IMR-90 (cell line): Measurements from ENCODE around the gene MIER1. TPM values are rescaled to one million over a fixed set of nuclear protein-coding genes. Genes with fewer than 3 reads are reported as not detected.

Experiments
- ATAC-seq: fragments of 200-7000 bp; cut with Tn5 transposase; 2 replicates; pipeline ENCODE4 v1.9.1; 2020; ENCODE audit warnings: low read depth, mild to moderate bottlenecking, moderate library complexity
- BruUV-seq: library from RNA; stranded (reverse); fragments of 400-500 nt; replicated peaks from 2 replicates; lab custom pipeline; 2021; lab: Mats Ljungman, UMichigan
- CTCF ChIA-PET: fragments of 300-600 bp; formaldehyde crosslinking; extraction: SDS; loops from one replicate; lab custom pipeline; 2021; ENCODE audit warnings: antibody characterized with exemption; lab: Yijun Ruan, JAX
- POLR2A ChIA-PET: fragments of 300-600 bp; sonication (Branson Sonifier 250); formaldehyde crosslinking; loops from one replicate; lab custom pipeline; 2022; ENCODE audit warnings: antibody characterized with exemption; ENCODE audit not compliant: unreplicated experiment; lab: Charles Lee
- DNase-seq: peaks from one replicate; pipeline ENCODE4 v3.0.0; 2013
- H2AFZ ChIP-seq: replicated peaks from 2 replicates; pipeline ENCODE3; 2013; ENCODE audit warnings: low read length, mild to moderate bottlenecking; ENCODE audit not compliant: poor library complexity
- H2AK5ac ChIP-seq: 2 replicates; pipeline ENCODE4 v1.6.1; 2013; ENCODE audit warnings: low read depth, low read length, inconsistent platforms
- H2AK9ac ChIP-seq: replicated peaks from 2 replicates; pipeline ENCODE3; 2013; ENCODE audit warnings: mild to moderate bottlenecking, low read depth, low read length, moderate library complexity; ENCODE audit not compliant: poor library complexity
- H2BK120ac ChIP-seq: 2 replicates; pipeline ENCODE4 v1.6.1; 2013; ENCODE audit warnings: low read depth, low read length, inconsistent platforms
- H2BK15ac ChIP-seq: 3 replicates; pipeline ENCODE4 v1.6.1; 2013; ENCODE audit warnings: low read depth, low read length, inconsistent platforms
- H2BK20ac ChIP-seq: 2 replicates; pipeline ENCODE4 v1.6.1; 2013; ENCODE audit warnings: low read depth, mild to moderate bottlenecking, inconsistent platforms, low read length, moderate library complexity
- H2BK5ac ChIP-seq: 2 replicates; pipeline ENCODE4 v1.6.1; 2013; ENCODE audit warnings: mild to moderate bottlenecking, low read depth, low read length, inconsistent platforms; ENCODE audit not compliant: poor library complexity, severe bottlenecking
- H3K14ac ChIP-seq: replicated peaks from 2 replicates; pipeline ENCODE4 v1.6.1; 2013; ENCODE audit warnings: low read depth, low read length, inconsistent platforms
- H3K18ac ChIP-seq: 2 replicates; pipeline ENCODE4 v1.6.1; 2013; ENCODE audit warnings: low read depth, low read length, control low read depth
- H3K23ac ChIP-seq: 2 replicates; pipeline ENCODE4 v1.6.1; 2013; ENCODE audit warnings: low read depth, low read length, inconsistent platforms
- H3K27ac ChIP-seq: 2 replicates; pipeline ENCODE4 v1.5.1; 2013; ENCODE audit warnings: mild to moderate bottlenecking, control low read depth, low read length; ENCODE audit not compliant: insufficient read depth
- H3K27me3 ChIP-seq: 2 replicates; pipeline ENCODE4 v1.6.1; 2013; ENCODE audit warnings: low read length; ENCODE audit not compliant: control insufficient read depth, insufficient read depth
- H3K36me3 ChIP-seq: 2 replicates; pipeline ENCODE4 v1.6.1; 2013; ENCODE audit warnings: low read length, mixed read lengths; ENCODE audit not compliant: control insufficient read depth, insufficient read depth
- H3K4ac ChIP-seq: 2 replicates; pipeline ENCODE4 v1.6.1; 2013; ENCODE audit warnings: low read depth, low read length, inconsistent platforms
- H3K4me1 ChIP-seq: 2 replicates; pipeline ENCODE4 v1.6.1; 2013; ENCODE audit warnings: low read length, mixed read lengths; ENCODE audit not compliant: control insufficient read depth, insufficient read depth
- H3K4me2 ChIP-seq: 2 replicates; pipeline ENCODE4 v1.6.1; 2013; ENCODE audit warnings: low read depth, mild to moderate bottlenecking, control low read depth, low read length, moderate library complexity
- H3K4me3 ChIP-seq: 2 replicates; pipeline ENCODE4 v1.5.1; 2013; ENCODE audit warnings: low read depth, mild to moderate bottlenecking, control low read depth, low read length, moderate library complexity; ENCODE audit not compliant: insufficient read depth
- H3K56ac ChIP-seq: 2 replicates; pipeline ENCODE4 v1.6.1; 2013; ENCODE audit warnings: low read length, inconsistent platforms; ENCODE audit not compliant: insufficient read depth; ENCODE audit errors: extremely low read depth
- H3K79me1 ChIP-seq, 2 experiments: 2 replicates each; pipeline ENCODE4 v1.6.1; 2013; ENCODE audit warnings: low read length in 2 of 2, inconsistent platforms in 1 of 2, low read depth in 1 of 2
- H3K9ac ChIP-seq: 2 replicates; pipeline ENCODE4 v1.6.1; 2013; ENCODE audit warnings: low read depth, low read length, control low read depth
- H3K9me1 ChIP-seq: 2 replicates; pipeline ENCODE4 v1.6.1; 2013; ENCODE audit warnings: low read length, inconsistent platforms; ENCODE audit not compliant: insufficient read depth
- H3K9me3 ChIP-seq: 2 replicates; pipeline ENCODE4 v1.6.1; 2013; ENCODE audit warnings: low read length; ENCODE audit not compliant: control insufficient read depth, insufficient read depth
- H4K20me1 ChIP-seq: 2 replicates; pipeline ENCODE4 v1.6.1; 2013; ENCODE audit warnings: low read length, inconsistent platforms; ENCODE audit not compliant: insufficient read depth
- H4K5ac ChIP-seq: 2 replicates; pipeline ENCODE4 v1.6.1; 2013; ENCODE audit warnings: mild to moderate bottlenecking, low read depth, low read length, control low read depth
- H4K8ac ChIP-seq, 2 experiments: 2 replicates each; pipeline ENCODE4 v1.6.1; 2013; ENCODE audit warnings: low read depth in 2 of 2, low read length in 2 of 2, control low read depth in 1 of 2, inconsistent platforms in 1 of 2
- H4K91ac ChIP-seq: 2 replicates; pipeline ENCODE4 v1.6.1; 2013; ENCODE audit warnings: low read depth, low read length, inconsistent platforms; ENCODE audit not compliant: insufficient read depth
- RAD21 ChIP-seq: IDR thresholded peaks from 2 replicates; pipeline ENCODE4 v1.6.1; 2012; ENCODE audit warnings: low read length, improper control_type of control experiment
- RCOR1 ChIP-seq: IDR thresholded peaks from 2 replicates; pipeline ENCODE4 v1.6.1; 2012; ENCODE audit warnings: mild to moderate bottlenecking, low read length, improper control_type of control experiment; ENCODE audit not compliant: insufficient replicate concordance
- SMC3 ChIP-seq: fragments of 150-350 bp; IDR thresholded peaks from 2 replicates; pipeline ENCODE4 v1.6.1; 2016; ENCODE audit warnings: low read depth, mild to moderate bottlenecking, antibody characterized with exemption, low read length, moderate library complexity
- WGBS, 2 experiments: methylation state at CpG; one replicate each; pipeline versions ENCODE4 v1.1.5 to v1.1.7; 2013; ENCODE audit warnings: missing lambda C conversion rate in 2 of 2; ENCODE audit not compliant: insufficient read length in 1 of 2; ENCODE audit errors: extremely low coverage in 2 of 2; 5-methylcytosine and 5-hydroxymethylcytosine counted together
- dilution Hi-C: fragments of 300-500 bp; cut with HindIII; formaldehyde crosslinking; loops from one replicate; pipeline ENCODE4 v1.14.3; 2018; ENCODE audit warnings: low sequenced_read_pairs; ENCODE audit not compliant: unreplicated experiment
- in situ Hi-C: fragments of 300-500 bp; cut with MboI; formaldehyde crosslinking; loops from 3 replicates; pipeline ENCODE4 v1.14.3; 2019; ENCODE audit warnings: low sequenced_read_pairs, inconsistent platforms, mixed read lengths
- intact Hi-C: fragments of 100-400 bp; cut with micrococcal nuclease; formaldehyde crosslinking; loops from 2 replicates; pipeline ENCODE4 v1.10.0; 2022
- polyA plus RNA-seq, 3 experiments: library from polyadenylated mRNA; depleted of rRNA; stranded (reverse); fragments of >200 nt; gene quantifications; 2 replicates each; pipeline ENCODE4 v1.2.3, GENCODE V29; 2012; ENCODE audit warnings: low replicate concordance in 1 of 3
- total RNA-seq: library from RNA; depleted of rRNA; stranded (reverse); fragments of >200 nt; gene quantifications from 2 replicates; pipeline ENCODE4 v1.2.3, GENCODE V29; 2012
- TF ChIP-seq, protein P1 (sequence below): fragments of 150-350 bp; IDR thresholded peaks from 2 replicates; pipeline ENCODE4 v1.6.1; 2016; ENCODE audit warnings: low read depth, mild to moderate bottlenecking, low read length, moderate library complexity, borderline replicate concordance

Gene MIER1
- total and polyA plus RNA-seq, 2 of the 4 experiments (the other 2 are of a cell fraction): 5.0 to 11.5 TPM

DNA sequence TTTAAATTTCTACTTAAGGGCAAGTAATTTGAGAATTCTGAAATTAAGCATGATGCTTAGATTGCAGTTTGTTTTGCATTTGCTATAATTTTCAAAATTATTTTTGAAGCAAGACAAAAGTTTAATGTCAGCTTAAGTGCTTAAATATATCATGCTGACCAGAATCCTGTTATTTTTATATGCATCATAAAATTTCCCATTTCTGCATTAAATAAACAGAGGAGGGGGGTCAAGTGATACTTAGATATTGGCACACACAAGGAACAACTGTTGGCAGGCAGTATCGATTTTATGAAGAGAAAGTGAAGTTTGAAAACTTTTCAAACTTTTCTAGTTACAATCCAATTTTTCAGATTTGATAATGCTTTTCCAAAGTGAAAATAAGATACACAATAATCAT lies 61.0 kb downstream of the MIER1 start:
- H2BK15ac ChIP-seq: no peak overlapping the region
- WGBS, 2 experiments: no CpG with 5 or more reads among the region's 1 CpG
- intact Hi-C loops: no loop called here
- no peaks in the 10 kb centered on the region for H4K20me1 ChIP-seq
- H3K79me1 ChIP-seq: peaks cover 0 to 3% of the 10 kb centered on the region in 2 experiments; a peak in 2 of 4 replicates
- H2BK5ac ChIP-seq: no peak overlapping the region
- BruUV-seq: no TSS peak
- no peak overlapping the region for H4K5ac ChIP-seq
- no peak for DNase-seq
- H3K9ac ChIP-seq: no peak overlapping the region
- no peak overlapping the region for H3K18ac ChIP-seq
- ATAC-seq: no peak
- H4K91ac ChIP-seq: no peak overlapping the region
- no peak overlapping the region for H3K23ac ChIP-seq
- ChIA-PET POLR2A (no interaction called here), CTCF (no interaction called here)
- H3K4me1 ChIP-seq: no peaks in the 10 kb centered on the region
- dilution Hi-C loops: no loop called here
- H3K4me2 ChIP-seq: no peak overlapping the region
- in situ Hi-C loops: no loop called here
- no peak overlapping the region for H2BK120ac ChIP-seq
- TF ChIP-seq RCOR1: no peak
- TF ChIP-seq, protein P1, sequence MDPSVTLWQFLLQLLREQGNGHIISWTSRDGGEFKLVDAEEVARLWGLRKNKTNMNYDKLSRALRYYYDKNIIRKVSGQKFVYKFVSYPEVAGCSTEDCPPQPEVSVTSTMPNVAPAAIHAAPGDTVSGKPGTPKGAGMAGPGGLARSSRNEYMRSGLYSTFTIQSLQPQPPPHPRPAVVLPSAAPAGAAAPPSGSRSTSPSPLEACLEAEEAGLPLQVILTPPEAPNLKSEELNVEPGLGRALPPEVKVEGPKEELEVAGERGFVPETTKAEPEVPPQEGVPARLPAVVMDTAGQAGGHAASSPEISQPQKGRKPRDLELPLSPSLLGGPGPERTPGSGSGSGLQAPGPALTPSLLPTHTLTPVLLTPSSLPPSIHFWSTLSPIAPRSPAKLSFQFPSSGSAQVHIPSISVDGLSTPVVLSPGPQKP: no peak
- TF ChIP-seq RAD21: no peak
- no peak for TF ChIP-seq SMC3
- no peak overlapping the region for H3K27ac ChIP-seq
- no peak overlapping the region for H2BK20ac ChIP-seq
- H2AK9ac ChIP-seq: no peak overlapping the region
- H3K9me1 ChIP-seq: 0 out of 2 replicates have a peak, but pooled peaks cover 2% of the 10 kb centered on the region
- H3K4me3 ChIP-seq: no peak overlapping the region
- H3K4ac ChIP-seq: no peak overlapping the region
- no peak overlapping the region for H2AFZ ChIP-seq
- H3K27me3 ChIP-seq: no peaks in the 10 kb centered on the region
- H4K8ac ChIP-seq: no peak overlapping the region
- H3K36me3 ChIP-seq: peaks cover 18% of the 10 kb centered on the region
- H3K56ac ChIP-seq: no peak overlapping the region
- H3K9me3 ChIP-seq: no peaks in the 10 kb centered on the region
- no peak overlapping the region for H2AK5ac ChIP-seq
- H3K14ac ChIP-seq: no peak overlapping the region
